Esophagus squamous epithelium (tissue), 5 donors: ENCODE measurements around the gene FOXRED1. TPM values are rescaled to one million over a fixed set of nuclear protein-coding genes. Genes with fewer than 3 reads are reported as not detected.
A peak's percentile ranks its signal among the peaks of the same experiment; 100 is the strongest.
"Not testable (repeated sequence)": the region's sequence is repeated elsewhere in the genome, so short reads cannot be mapped to it uniquely, and the experiment has no call there.

ENCODE experiments used
- DNase-seq: peaks from one replicate; lab custom pipeline; 2025; lab: John Stamatoyannopoulos, UW
- H3K27ac ChIP-seq, 4 donors: fragments of 200-600 bp; sonication (generic); one replicate each; pipeline ENCODE4 v1.5.1; 2016 to 2019; ENCODE audit warnings: mild to moderate bottlenecking in 1 of 4
- H3K27me3 ChIP-seq, 4 donors: fragments of 200-600 bp; sonication (generic); 1 replicate in 3 of 4; 2 replicates in 1 of 4; pipeline versions ENCODE4 v1.5.1 to v1.6.0; 2017 to 2021; ENCODE audit warnings: antibody characterized with exemption in 1 of 4
- H3K36me3 ChIP-seq, 3 donors: fragments of 200-600 bp; sonication (generic); one replicate each; pipeline ENCODE4 v1.5.1; 2016 to 2019
- H3K4me1 ChIP-seq, 3 donors: fragments of 200-600 bp; sonication (generic); one replicate each; pipeline ENCODE4 v1.5.1; 2017 to 2019
- H3K4me3 ChIP-seq, 4 donors: fragments of 200-600 bp; sonication (generic); 1 replicate in 3 of 4; 2 replicates in 1 of 4; pipeline ENCODE4 v1.5.1; 2016 to 2019; ENCODE audit warnings: mild to moderate bottlenecking in 2 of 4, moderate library complexity in 1 of 4
- H3K9me3 ChIP-seq, 3 donors: fragments of 200-600 bp; sonication (generic); one replicate each; pipeline ENCODE4 v1.5.1; 2016 to 2019
- CTCF ChIP-seq, 6 experiments: fragments of 450-650 bp in 4 of 6; fragments of 200-600 bp in 2 of 6; sonication (generic) in 2 of 6; IDR thresholded peaks; one replicate each; pipeline ENCODE4 v1.5.1; 2016 to 2019; ENCODE audit warnings: antibody characterized with exemption in 6 of 6, mild to moderate bottlenecking in 4 of 6, moderate library complexity in 4 of 6
- POLR2A ChIP-seq, 4 donors: fragments of 450-650 bp; IDR thresholded peaks; one replicate each; pipeline ENCODE4 v1.6.1; 2017; ENCODE audit warnings: antibody characterized with exemption in 4 of 4, mild to moderate bottlenecking in 4 of 4, moderate library complexity in 3 of 4
- WGBS, 2 donors: methylation state at CpG; one replicate each; pipeline ENCODE4 v1.1.5; 2018; 5-methylcytosine and 5-hydroxymethylcytosine counted together
- intact Hi-C: fragments of 100-400 bp; cut with DNase I; formaldehyde crosslinking; loops from one replicate; pipeline ENCODE4 v1.15.0; 2022
- total RNA-seq, 4 donors: library from RNA; depleted of rRNA; stranded (reverse); fragments of >200 nt; gene quantifications; one replicate each; pipeline ENCODE4 v1.1.0, GENCODE V29; 2016
- donor health status: DM: yes; HTN: yes; CAD: no.

FOXRED1 gene
- total RNA-seq, 4 donors from 2014 or later: 7.5 to 31.4 (median 17.4) TPM

- Histone ChIP-seq H3K9me3 (no peaks in the 10 kb centered on the region), H3K27me3 (no peaks in the 10 kb centered on the region), H3K36me3 (peaks cover 0 to 48% (median 0%) of the 10 kb centered on the region in 3 donors), H3K27ac (peak overlapping the region; percentile 90 to 94 (median 92)), H3K4me1 (peaks cover 4 to 30% (median 13%) of the 10 kb centered on the region in 3 donors), H3K4me3 (peak overlapping the region; percentile 63 to 83 (median 68))
- DNase-seq: no peak
- TF ChIP-seq CTCF (IDR thresholded peaks at IDR 0.05): no peak
- no peak for TF ChIP-seq POLR2A (IDR thresholded peaks at IDR 0.05)
- 37 to 46% methylated on average over 12 of the region's 12 CpGs for WGBS, 2 donors
- intact Hi-C loops: no loop called here
Measured at GRCh38 chr11:126304457-126305075, 35.6 kb downstream of the FOXRED1 start.

DNA sequence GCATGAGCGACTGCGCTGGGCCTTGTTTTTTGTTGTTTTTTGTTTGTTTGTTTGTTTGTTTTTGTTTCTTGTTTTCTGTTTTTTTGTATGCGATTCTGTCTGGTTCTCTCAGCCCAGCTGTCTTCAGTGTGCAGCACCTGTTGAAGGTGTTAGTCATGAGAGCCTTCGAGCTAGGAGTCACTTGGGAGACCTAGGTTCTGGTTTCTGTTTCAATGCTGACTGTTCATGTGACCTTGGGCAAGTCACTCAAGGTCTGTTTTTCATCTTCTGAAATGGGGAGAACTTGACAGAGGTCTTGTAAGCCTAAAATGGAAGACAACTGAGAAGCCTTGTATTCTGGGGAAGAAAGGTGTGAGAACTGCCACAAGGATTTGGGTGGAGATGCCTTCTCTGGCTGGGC, 36.7 kb downstream of the FOXRED1 start:
- intact Hi-C loops: no loop called here
- Histone ChIP-seq H3K4me3 (no peak overlapping the region), H3K4me1 (peaks cover 4 to 36% (median 15%) of the 10 kb centered on the region in 3 donors), H3K27ac (no peak overlapping the region), H3K9me3 (no peaks in the 10 kb centered on the region), H3K27me3 (no peaks in the 10 kb centered on the region), H3K36me3 (peaks cover 0 to 44% (median 0%) of the 10 kb centered on the region in 3 donors)
- WGBS, 2 donors: 86 to 90% methylated on average over 4 of the region's 4 CpGs
- no peak for DNase-seq
- TF ChIP-seq CTCF (IDR thresholded peaks at IDR 0.05) (no peak), POLR2A (IDR thresholded peaks at IDR 0.05) (no peak)

DNA sequence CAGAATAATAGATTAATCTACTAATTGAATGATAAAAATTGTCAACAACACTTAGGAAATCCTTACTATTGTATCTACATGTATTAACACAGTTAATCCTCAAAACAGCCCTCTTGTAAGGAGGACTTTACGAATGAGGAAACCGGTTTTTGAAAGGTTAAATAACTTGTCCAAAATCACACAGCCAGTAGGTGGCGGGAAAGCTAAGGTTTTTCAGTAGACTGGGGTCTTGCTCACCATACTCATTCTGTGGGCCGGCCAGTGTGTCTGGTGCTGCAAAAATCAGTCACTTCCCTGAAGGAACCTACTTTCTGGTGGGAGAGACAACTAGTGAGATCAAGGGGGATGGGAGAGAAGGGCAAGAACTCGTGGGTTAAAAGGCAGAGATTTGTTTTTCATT, 38.8 kb downstream of the FOXRED1 start:
- peaks cover 4 to 50% (median 16%) of the 10 kb centered on the region in 3 donors for H3K4me1 ChIP-seq
- no peaks in the 10 kb centered on the region for H3K27me3 ChIP-seq
- H3K27ac ChIP-seq: no peak overlapping the region
- intact Hi-C loops: no loop called here
- no peak overlapping the region for H3K4me3 ChIP-seq
- DNase-seq: no peak
- peaks cover 0 to 47% (median 0%) of the 10 kb centered on the region in 3 donors for H3K36me3 ChIP-seq
- TF ChIP-seq CTCF (IDR thresholded peaks at IDR 0.05) (peak in 4 of 6 experiments; percentile 5 to 31 (median 16)), POLR2A (IDR thresholded peaks at IDR 0.05) (no peak)
- WGBS, 2 donors: 30 to 36% methylated on average over 5 of the region's 5 CpGs
- H3K9me3 ChIP-seq: no peaks in the 10 kb centered on the region

DNA sequence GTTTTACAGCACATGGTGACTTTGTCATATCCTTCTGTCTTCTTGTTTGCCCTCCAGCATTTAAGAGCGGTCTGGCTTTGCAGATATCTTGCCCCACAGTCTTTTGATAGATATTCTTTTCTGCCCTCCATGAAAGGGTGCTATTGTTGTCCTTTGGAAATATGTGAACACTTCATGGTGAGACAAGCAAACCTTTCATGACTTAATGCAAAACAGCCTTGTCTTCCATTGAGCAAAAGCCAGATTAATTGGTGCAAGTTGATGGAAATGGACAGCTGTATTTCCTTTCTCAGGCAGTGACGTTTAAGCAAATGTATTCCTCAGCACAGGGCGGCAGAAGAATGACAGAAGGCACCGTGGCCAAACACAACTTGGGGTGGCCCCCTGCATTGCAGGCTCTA, 39.3 kb downstream of the FOXRED1 start:
- no peak for TF ChIP-seq CTCF (IDR thresholded peaks at IDR 0.05)
- TF ChIP-seq POLR2A (IDR thresholded peaks at IDR 0.05): no peak
- WGBS, 2 donors: 72 to 80% methylated on average over 4 of the region's 4 CpGs

GRCh38 chr11:126308771-126309170, 39.8 kb downstream of the FOXRED1 start:
- H3K27ac ChIP-seq, DNase-seq, intact Hi-C loops, H3K4me3 ChIP-seq, H3K27me3 ChIP-seq, H3K9me3 ChIP-seq: not testable (repeated sequence)
- Histone ChIP-seq H3K36me3 (peaks cover 0 to 58% (median 0%) of the 10 kb centered on the region in 3 donors), H3K4me1 (peaks cover 4 to 46% (median 10%) of the 10 kb centered on the region in 3 donors)
- WGBS, 2 donors: 89% methylated on average over 4 of the region's 4 CpGs

More for the DNA sequence above, 39.3 kb downstream of the FOXRED1 start:
- Histone ChIP-seq H3K36me3 (peaks cover 0 to 53% (median 0%) of the 10 kb centered on the region in 3 donors), H3K4me3 (no peak overlapping the region), H3K4me1 (peaks cover 4 to 50% (median 15%) of the 10 kb centered on the region in 3 donors), H3K9me3 (no peaks in the 10 kb centered on the region), H3K27me3 (no peaks in the 10 kb centered on the region), H3K27ac (no peak overlapping the region)
- intact Hi-C loops: no loop called here
- no peak for DNase-seq
